ENCODE results near the gene CYP4F22.
"Not testable (repeated sequence)": the region's sequence is repeated elsewhere in the genome, so short reads cannot be mapped to it uniquely, and the experiment has no call there.

The CYP4F22 gene

DNA sequence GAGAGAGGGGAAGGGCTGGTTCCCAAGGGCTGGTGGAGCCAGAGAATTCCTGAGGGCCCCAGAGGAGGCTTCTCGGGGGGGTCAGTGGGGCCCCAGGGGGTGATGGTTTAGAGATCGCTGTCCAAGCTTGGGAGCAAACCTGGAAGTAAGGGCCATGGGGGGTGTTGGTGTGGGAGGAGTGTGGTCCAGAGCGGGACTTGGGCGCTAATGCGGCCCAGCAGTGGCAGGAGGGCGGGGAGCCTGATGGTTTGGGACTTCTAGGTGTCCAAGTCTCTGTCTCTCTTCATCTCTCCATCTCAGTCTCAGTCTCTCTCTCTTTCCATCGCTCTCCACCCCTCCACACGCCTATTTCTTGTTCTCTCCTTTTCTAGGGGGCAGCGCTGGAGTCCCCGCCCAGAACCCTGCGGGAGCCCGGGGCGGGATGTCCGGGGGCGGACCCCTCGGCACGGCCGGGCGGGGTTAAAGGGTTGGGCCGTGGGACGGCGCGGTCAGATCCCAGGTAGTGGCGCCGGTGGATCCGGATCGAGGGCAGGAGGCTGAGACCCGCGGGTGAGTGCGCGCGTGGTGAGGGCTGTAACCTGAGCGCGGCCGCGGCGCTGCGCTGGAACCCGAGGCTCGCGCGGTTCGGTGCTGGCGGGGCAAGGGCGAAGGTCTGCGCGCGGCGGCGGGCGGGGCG, at the start of gene CYP4F22:
CYP4F22 (plus strand) TSS at position 491 of the 676 bp plus-strand sequence. CDS start 16,812 bp downstream, outside the sequence.
- DNase-seq, result no peak
- in situ Hi-C loops (cut with HindIII; ENCODE audit: low pct_ligation_motif_present, low pct_unique_long_range_greater_than_20kb, low sequenced_read_pairs), result no loop called here

DNA sequence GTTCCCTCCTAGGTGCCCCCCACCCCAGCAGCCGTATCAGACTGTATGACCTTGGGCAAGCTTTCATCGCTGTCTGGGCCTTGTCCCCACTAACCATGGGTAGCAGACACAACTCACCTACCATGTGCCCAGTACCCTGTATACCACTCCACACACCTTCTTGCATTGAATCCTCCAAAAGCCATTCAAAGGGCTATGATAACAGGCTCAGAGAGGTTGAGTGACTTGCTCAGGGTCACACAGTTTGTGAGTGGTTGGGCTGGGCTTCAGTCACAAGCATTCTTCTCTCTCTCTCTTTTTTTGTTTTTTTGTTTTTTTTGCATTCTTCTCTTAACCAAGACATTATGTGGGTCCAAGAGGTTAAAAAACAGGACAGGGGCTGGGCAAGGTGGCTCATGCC, 46.6 kb upstream of the CYP4F22 start:
- no peak for DNase-seq
- in situ Hi-C loops (cut with HindIII; ENCODE audit: low pct_ligation_motif_present, low pct_unique_long_range_greater_than_20kb, low sequenced_read_pairs), result no loop called here

DNA sequence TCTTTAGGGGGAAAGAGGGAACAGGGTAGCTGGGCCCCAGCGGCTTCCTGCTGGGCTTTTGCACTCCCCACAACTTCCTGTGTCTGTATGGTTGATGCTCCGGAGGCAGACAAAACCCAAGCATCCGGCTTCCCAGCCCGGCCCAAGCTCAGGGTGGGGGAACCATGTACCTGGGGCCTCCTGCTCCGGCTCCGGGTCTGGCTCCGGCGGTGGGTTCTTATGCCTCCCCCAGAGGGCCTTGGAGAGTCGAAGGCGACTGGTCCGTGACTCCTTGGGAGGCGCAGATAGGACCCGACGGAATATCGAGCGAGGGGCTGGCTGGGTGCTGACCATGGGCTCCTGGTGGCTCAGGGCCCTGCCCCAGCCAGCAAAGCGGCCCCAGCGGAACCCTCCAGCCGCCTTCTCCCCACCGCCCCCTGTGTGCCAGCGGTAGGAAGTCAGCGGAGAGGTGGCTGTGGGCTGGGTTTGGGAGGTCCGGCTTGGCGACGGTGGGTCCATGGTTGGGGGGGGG, 44.4 kb upstream of the CYP4F22 start:
- DNase-seq, result no peak
- in situ Hi-C loops (cut with HindIII; ENCODE audit: low pct_ligation_motif_present, low pct_unique_long_range_greater_than_20kb, low sequenced_read_pairs), result no loop called here

DNA sequence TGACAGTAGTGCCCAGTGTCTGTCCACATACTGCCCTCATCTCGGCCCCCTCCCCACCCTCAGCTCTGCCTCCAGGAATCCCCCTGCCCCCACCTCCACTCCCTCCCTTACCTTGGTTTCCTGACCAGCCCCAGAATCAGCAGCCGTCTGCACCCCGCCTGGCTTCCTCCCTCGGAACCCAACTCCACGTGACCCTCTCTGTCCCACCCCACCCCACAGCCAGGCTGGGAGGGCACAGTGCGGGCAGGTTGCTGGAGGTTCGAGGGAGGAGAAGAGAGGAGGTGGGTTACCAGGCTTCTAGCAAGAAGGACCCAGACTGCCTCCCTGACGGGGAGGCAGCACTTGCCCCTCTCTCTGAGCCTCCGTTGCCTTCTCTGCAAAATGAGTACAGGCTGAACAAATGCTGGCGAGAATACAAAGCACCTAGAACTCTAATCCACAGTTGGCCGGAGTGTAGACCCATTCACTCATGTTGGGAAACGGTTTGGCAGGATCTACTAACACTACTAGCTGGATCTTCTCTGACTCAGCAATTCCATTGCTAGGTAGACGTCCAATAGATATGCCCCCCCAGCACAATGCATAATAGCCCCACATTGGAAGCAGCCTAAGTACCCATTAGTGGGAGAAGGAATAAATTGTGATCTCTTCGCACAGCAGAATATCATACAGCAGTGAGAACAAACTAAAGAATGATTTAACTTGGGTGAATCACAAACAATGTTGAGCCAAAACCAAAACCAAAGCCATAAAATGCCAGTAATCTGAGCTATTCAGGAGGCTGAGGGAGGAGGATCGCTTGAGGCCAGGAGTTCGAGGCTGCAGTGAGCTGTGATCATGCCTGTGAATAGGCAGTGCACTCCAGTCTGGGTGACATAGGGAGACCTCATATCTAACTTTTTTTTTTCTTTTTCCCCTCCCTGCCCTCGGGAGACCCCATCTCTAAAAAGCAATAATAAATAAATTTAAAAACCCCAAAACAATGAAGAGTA, 43.6 kb upstream of the CYP4F22 start, which contains the start of gene RASAL3:
RASAL3 (minus strand) TSS at position 151 of the 992 bp plus-strand sequence. CDS start 186 bp downstream, outside the sequence.
- in situ Hi-C loops (cut with HindIII; ENCODE audit: low pct_ligation_motif_present, low pct_unique_long_range_greater_than_20kb, low sequenced_read_pairs), result no loop called here
- DNase-seq, result no peak

DNA sequence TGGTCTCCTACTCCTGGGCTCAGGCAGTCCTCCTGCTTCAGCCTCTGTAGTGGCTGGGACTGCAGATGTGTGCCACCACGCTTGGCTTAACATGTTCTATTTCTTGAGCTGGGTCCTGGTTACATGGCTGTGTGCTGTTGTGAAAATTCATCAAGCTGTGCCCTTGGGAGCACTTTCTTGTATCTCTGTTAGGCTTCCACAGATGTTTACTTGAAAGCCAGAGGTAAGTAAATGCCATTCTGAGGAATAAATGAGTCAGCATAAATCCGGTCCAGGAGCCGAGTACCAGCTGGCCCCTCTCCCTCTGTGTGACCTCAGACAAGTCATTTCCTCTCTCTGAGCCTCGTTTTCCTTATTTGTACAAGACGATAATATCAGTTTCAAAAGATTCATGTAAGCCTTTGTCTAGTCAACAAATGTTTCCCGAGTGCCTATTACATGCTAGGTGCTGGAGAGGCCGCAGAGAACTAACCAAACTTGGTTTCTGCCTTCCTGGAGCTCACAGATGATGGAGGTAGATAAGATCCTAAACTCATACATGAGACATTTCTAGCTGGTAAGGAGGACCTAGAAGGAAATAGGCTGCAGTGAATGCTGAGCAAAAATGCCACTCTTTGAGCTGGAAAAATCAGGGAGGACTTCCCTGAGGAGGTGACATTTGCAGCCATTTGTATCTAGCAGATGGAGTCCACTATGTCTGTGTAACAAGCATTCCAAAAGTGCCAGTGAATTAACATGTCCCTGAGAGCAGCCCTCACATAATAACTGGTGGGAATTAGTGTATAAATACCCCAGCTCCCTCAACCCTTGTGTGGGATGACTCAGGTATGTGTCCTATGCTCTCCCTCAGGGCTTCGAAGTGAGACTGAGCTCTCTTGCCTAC, 41.2 kb upstream of the CYP4F22 start:
- in situ Hi-C loops (cut with HindIII; ENCODE audit: low pct_ligation_motif_present, low pct_unique_long_range_greater_than_20kb, low sequenced_read_pairs), result no loop called here
- DNase-seq, result no peak

DNA sequence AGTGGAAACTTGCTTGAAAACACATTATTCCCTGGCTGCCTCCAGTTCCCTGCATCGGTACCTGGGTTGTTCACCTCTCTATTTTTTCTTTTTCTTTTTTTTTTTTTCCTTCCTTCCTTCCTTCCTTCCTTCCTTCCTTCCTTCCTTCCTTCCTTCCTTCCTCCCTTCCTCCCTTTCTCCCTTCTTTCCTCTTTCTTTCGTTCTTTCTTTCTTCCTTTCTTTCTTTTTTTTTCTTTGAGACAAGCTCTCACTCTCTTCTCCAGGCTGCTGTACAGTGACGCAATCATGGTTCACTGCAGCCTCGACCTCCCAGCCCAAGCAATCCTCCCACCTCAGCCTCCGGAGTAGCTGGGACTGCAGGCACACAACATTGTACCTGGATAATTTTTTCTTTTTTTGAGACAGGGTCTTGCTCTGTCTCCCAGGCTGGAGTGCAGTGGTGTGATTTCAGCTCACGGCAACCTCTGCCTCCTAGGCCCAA, 40.6 kb upstream of the CYP4F22 start:
- in situ Hi-C loops (cut with HindIII; ENCODE audit: low pct_ligation_motif_present, low pct_unique_long_range_greater_than_20kb, low sequenced_read_pairs), result no loop called here
- DNase-seq, result no peak

DNA sequence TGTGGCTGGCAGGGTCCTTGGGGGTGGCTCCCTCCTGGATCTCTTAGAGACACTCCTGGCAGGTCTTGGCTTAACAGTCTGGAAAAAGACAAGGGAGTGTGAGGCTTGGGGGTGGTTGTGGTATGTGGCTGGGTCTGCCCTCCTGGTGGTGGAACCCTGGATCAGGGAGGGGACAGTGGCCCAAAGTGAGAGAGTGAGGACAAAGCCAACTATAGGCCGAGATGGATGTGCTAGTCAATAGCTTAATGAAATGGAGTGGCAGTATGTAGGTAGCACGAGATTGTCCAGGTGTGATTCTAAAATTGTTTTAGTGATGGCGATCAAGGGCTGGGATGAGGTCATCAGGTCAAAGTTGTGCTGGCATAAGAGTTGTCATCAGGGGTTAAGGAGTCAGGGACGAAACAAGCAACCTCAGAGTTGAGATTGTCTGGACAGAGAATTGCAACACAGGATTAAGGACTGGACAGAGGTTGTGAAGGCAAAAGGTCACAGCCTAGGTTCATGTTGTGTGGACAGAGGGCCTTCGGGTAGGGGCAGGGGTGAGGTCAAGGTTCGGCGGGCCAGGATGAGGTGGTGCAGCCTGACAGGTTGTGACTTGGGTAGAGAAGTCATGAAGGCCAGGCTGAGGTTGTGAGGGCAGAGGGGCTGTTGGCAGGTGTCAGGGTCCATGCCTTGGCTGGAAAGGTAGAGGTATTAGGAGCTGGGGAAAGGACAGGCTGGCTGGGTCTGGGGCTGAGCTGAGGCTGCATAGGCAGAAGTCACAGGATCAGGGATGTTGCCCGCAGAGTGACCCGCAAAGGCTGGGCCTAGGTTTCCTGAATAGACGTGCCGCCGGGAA, 39.4 kb upstream of the CYP4F22 start:
- in situ Hi-C loops (cut with HindIII; ENCODE audit: low pct_ligation_motif_present, low pct_unique_long_range_greater_than_20kb, low sequenced_read_pairs), result no loop called here
- no peak for DNase-seq

DNA sequence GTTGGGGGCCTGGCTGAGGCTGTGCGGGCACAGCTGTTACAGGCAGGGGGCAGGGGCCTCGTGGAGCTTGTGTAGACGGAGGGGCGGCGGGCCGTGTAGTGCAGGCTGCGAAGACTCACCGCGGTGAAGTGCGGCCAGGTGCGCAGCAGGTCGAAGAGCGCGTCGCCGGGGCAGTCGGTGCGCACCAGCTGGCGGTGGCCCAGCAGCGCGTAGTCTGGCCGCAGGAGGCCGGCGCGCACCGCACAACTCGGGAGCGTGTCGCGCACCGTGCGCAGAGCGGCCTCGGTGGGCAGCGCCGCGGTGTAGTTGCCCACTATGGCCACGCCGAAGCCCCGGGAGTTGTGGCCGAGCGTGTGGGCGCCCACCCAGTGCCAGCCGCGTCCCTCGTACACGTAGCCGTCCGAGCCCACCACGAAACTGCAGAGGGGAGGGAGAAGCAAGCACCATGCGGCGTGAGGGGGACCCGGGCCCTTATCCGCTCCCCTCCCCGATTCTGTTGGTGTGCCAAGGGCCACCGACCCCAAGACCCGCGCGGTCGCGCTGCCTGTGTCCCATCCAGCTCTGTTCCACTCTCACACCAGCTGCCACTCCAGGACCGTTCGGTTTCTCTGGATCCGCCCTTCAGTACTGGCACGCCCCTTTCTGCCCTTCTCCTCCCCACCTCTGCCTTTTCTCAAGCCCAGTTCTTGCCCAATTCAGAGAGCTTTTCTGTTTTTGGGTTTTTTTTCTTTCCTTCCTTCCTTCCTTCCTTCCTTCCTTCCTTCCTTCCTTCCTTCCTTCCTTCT, 38.6 kb upstream of the CYP4F22 start:
- no peak for DNase-seq
- in situ Hi-C loops (cut with HindIII; ENCODE audit: low pct_ligation_motif_present, low pct_unique_long_range_greater_than_20kb, low sequenced_read_pairs), result no loop called here

DNA sequence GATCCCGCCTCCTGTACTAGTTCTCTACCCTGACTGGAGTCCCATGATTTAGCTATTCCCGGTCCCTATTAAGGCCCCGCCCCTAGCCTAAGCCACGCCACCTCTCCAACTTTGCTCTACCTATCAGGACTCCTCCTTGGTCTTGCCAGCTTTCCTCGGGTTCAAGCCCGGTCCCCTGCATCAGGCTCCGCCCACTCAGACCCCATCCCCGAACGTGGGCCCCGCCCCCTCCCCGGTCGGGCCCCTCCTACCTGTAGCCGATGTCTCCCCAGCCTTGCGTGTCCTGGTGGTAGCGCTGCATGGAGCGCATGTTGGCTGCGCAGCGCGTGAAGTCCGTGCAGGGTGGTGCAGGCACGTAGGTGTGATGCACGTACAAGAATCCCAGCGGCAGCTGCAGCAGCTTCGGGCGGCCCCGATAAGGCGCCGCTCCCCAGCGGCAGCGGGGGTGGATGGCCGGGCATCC, 36.7 kb upstream of the CYP4F22 start:
- DNase-seq, result no peak
- in situ Hi-C loops (cut with HindIII; ENCODE audit: low pct_ligation_motif_present, low pct_unique_long_range_greater_than_20kb, low sequenced_read_pairs), result no loop called here

DNA sequence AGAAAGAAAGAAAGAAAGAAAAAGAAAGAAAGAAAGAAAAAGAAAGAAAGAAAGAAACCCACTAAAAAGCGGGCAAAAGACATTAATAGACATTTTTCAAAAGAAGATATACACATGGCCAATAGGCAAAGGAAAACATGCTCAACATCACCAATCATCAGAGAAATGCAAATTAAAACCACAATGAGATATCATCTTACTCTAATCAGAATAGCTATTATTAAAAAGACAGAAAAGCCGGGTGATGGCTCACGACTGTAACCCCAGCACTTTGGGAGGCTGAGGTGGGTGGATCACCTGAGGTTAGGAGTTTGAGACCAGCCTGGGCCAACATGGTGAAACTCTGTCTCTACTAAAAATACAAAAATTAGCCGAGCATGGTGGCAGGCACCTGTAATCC, 34.5 kb upstream of the CYP4F22 start:
- in situ Hi-C loops (cut with HindIII; ENCODE audit: low pct_ligation_motif_present, low pct_unique_long_range_greater_than_20kb, low sequenced_read_pairs), result not testable (repeated sequence)

DNA sequence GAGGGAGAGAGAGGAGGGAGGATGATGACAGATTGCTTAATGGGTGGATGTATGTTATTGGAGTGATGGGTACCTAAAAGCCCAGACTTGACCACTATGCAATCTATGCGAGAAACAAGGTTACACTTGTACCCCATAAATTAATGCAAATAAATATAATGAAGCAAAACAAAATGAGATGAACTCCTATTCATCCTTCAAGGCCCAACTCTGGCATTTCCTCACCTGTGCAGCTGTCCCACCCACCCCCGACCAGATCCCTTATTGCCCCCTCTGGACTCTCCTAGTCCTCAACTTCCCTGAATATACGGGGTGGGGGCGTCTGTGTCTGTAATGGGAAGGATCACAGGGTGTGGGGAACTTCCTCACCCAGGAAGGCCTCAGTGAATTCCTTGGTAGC, 33.2 kb upstream of the CYP4F22 start:
- in situ Hi-C loops (cut with HindIII; ENCODE audit: low pct_ligation_motif_present, low pct_unique_long_range_greater_than_20kb, low sequenced_read_pairs), result no loop called here
- DNase-seq, result no peak

More for the DNA sequence above, 34.5 kb upstream of the CYP4F22 start:
- DNase-seq, result not testable (repeated sequence)

DNA sequence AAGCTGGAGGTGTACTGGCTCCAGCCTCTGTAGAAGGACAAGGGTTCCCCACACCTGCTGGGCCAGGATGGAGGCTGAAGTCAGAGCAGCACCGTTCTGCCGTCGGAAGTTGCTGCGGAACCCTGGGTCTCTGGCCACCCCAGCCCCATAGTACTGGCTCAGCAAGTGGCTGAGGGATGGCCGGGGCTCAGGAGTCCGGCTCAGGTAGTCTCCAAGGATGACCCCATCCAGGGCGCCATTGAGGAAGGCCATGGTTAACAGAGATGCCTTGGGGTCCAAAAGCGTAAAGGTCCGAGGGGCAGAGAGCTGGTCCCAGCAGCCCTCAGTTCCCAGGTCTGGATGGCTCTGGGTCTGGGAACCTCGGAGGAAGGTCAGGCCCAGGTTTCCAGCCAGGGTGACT, 32.7 kb upstream of the CYP4F22 start:
- in situ Hi-C loops (cut with HindIII; ENCODE audit: low pct_ligation_motif_present, low pct_unique_long_range_greater_than_20kb, low sequenced_read_pairs), result no loop called here
- no peak for DNase-seq

DNA sequence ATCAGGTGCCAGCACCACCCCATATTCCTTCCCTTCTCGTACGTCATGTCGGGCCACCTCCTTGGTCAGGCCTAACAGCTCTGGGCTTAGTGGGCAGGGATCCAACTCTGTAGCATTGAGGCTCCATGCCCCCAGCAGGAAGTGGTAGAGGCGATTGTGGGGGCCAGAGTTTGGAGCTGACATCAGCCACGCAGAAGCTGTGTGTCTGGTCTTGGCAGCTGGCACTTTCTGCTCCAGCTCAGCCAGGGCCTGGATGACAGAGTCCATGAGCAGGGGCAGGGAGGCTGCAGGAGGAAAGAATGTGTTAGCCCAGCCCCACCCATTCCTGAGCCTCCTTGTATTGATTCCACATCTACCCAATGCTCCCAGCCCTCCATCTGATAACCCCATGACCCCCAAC, 32.0 kb upstream of the CYP4F22 start:
- DNase-seq, result no peak
- in situ Hi-C loops (cut with HindIII; ENCODE audit: low pct_ligation_motif_present, low pct_unique_long_range_greater_than_20kb, low sequenced_read_pairs), result no loop called here

DNA sequence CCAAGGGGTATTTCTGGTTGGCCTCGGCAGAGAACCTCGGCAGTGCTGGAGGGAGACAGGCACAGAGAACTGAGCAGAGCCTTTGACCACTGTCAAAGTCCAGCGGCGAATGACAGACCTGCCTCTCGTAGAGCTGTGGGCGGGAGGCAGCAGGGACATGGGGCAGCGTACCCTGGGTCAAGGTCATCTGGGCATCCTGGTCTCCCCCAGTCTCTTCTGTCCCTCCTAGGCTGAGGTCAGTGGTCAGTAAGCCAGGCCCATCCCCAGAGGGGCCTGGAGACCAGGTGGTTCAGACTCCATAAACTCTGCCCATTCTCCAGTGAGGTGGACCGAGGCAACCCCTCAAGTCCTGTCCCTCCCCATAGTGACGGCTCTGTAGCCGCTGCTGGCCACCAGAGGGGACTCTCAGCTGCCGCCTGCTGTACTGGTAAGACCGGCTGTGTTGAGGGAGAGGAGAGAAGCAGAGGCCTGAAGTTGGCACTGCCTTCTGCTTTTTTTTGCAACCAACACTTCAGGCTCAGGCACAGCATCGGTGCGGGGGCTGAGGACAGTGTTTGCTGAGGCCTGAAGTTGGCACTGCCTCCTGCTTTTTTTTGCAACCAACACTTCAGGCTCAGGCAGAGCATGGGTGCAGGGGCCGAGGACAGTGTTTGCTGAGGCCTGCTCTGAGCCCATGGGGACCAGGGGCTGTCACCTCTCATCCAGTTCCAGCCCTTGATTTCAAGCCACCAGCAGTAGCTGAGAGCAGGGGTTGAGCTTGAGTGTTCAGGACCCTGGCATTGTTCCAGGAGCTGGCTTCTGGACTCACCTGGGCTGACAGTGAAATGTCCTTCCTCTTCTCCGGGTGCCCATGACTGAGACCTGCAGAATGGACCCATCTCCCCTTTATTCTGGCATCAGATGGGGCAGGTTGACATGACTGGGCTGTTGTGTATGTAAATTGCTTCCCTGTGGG, 28.7 kb upstream of the CYP4F22 start, which contains the start of gene PGLYRP2:
PGLYRP2 (minus strand) TSS at position 111 of the 955 bp plus-strand sequence. CDS start 130 bp downstream, outside the sequence.
- DNase-seq, result no peak
- in situ Hi-C loops (cut with HindIII; ENCODE audit: low pct_ligation_motif_present, low pct_unique_long_range_greater_than_20kb, low sequenced_read_pairs), result no loop called here

DNA sequence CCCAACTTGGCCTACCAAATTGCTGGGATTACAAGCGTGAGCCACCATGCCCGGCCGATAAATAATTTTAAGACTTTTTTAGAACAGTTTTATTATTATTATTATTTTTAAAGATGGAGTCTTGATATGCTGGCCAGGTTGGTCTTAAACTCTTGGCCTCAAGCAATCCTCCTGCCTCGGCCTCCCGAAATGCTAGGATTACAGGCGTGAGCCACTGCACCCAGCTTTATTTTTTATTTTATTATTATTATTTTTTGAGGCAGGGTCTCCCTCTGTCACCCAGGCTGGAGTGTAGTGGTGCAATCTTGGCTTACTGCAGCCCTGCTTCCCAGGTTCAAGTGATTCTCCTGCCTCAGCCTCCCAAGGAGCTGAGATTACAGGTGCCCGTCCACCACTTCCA, 27.3 kb upstream of the CYP4F22 start:
- DNase-seq; in situ Hi-C loops (cut with HindIII; ENCODE audit: low pct_ligation_motif_present, low pct_unique_long_range_greater_than_20kb, low sequenced_read_pairs): not testable (repeated sequence)

Data from ACHN (cell line).